ENCODE results near the gene CPXM2. TPM values are rescaled to one million over a fixed set of nuclear protein-coding genes. Genes with fewer than 3 reads are reported as not detected.

Gene CPXM2
- total RNA-seq, 2 experiments from 2014 or later: not detected

GRCh38 chr10:123882681-123883445 is 8.7 kb downstream of the CPXM2 start:
- ChIA-PET CTCF (no interaction called here), POLR2A (no interaction called here)
- no peaks in the 10 kb centered on the region for H3K4me1 Mint-ChIP-seq (ENCODE audit: low read depth)
- H3K36me3 Mint-ChIP-seq: no peaks in the 10 kb centered on the region
- H3K27me3 Mint-ChIP-seq: peaks cover under 1% of the 10 kb centered on the region
- H3K4me3 Mint-ChIP-seq: no peak overlapping the region
- DNase-seq: no peak
- peaks cover under 1% of the 10 kb centered on the region for H3K9me3 Mint-ChIP-seq
- H3K27ac Mint-ChIP-seq: no peak overlapping the region
- intact Hi-C loops (cut with micrococcal nuclease): no loop called here

- no peak overlapping the region for H3K27ac Mint-ChIP-seq
- H3K4me3 Mint-ChIP-seq: no peak overlapping the region
- CTCF ChIA-PET: no interaction called here
- no peaks in the 10 kb centered on the region for H3K4me1 Mint-ChIP-seq (ENCODE audit: low read depth)
- DNase-seq: no peak
- H3K36me3 Mint-ChIP-seq: no peaks in the 10 kb centered on the region
- peaks cover 3% of the 10 kb centered on the region for H3K9me3 Mint-ChIP-seq
- POLR2A ChIA-PET: no interaction called here
- H3K27me3 Mint-ChIP-seq: peaks cover 2% of the 10 kb centered on the region
- intact Hi-C loops (cut with micrococcal nuclease): no loop called here
These were observed 9.4 kb downstream of the CPXM2 start for GRCh38 chr10:123882177-123882576.

GRCh38 chr10:123879606-123880257 is 11.9 kb downstream of the CPXM2 start:
- H3K9me3 Mint-ChIP-seq: peaks cover 3% of the 10 kb centered on the region
- DNase-seq: no peak
- intact Hi-C loops (cut with micrococcal nuclease): no loop called here
- no peaks in the 10 kb centered on the region for H3K36me3 Mint-ChIP-seq
- ChIA-PET CTCF (no interaction called here), POLR2A (no interaction called here)
- no peaks in the 10 kb centered on the region for H3K4me1 Mint-ChIP-seq (ENCODE audit: low read depth)
- no peak overlapping the region for H3K4me3 Mint-ChIP-seq
- H3K27me3 Mint-ChIP-seq: peaks cover 2% of the 10 kb centered on the region
- H3K27ac Mint-ChIP-seq: no peak overlapping the region

- H3K27me3 Mint-ChIP-seq: peaks cover 2% of the 10 kb centered on the region
- intact Hi-C loops (cut with micrococcal nuclease): no loop called here
- DNase-seq: no peak
- peaks cover 3% of the 10 kb centered on the region for H3K9me3 Mint-ChIP-seq
- H3K27ac Mint-ChIP-seq: no peak overlapping the region
- H3K4me1 Mint-ChIP-seq (ENCODE audit: low read depth): no peaks in the 10 kb centered on the region
- H3K36me3 Mint-ChIP-seq: no peaks in the 10 kb centered on the region
- ChIA-PET POLR2A (no interaction called here), CTCF (no interaction called here)
- no peak overlapping the region for H3K4me3 Mint-ChIP-seq
These were observed 12.8 kb downstream of the CPXM2 start for GRCh38 chr10:123878666-123879303.

- ChIA-PET CTCF (no interaction called here), POLR2A (no interaction called here)
- no peaks in the 10 kb centered on the region for H3K9me3 Mint-ChIP-seq
- no peak overlapping the region for H3K27ac Mint-ChIP-seq
- no peaks in the 10 kb centered on the region for H3K36me3 Mint-ChIP-seq
- peaks cover 4% of the 10 kb centered on the region for H3K27me3 Mint-ChIP-seq
- intact Hi-C loops (cut with micrococcal nuclease): no loop called here
- DNase-seq: no peak
- H3K4me3 Mint-ChIP-seq: no peak overlapping the region
- no peaks in the 10 kb centered on the region for H3K4me1 Mint-ChIP-seq (ENCODE audit: low read depth)
These were observed 21.3 kb downstream of the CPXM2 start for GRCh38 chr10:123870260-123870659.

GRCh38 chr10:123869020-123869414 is 22.6 kb downstream of the CPXM2 start:
- no peaks in the 10 kb centered on the region for H3K9me3 Mint-ChIP-seq
- H3K36me3 Mint-ChIP-seq: no peaks in the 10 kb centered on the region
- no peak for DNase-seq
- POLR2A ChIA-PET: no interaction called here
- CTCF ChIA-PET: no interaction called here
- H3K4me1 Mint-ChIP-seq (ENCODE audit: low read depth): no peaks in the 10 kb centered on the region
- intact Hi-C loops (cut with micrococcal nuclease): no loop called here
- H3K27me3 Mint-ChIP-seq: peaks cover 4% of the 10 kb centered on the region
- no peak overlapping the region for H3K27ac Mint-ChIP-seq
- no peak overlapping the region for H3K4me3 Mint-ChIP-seq

GRCh38 chr10:123868038-123869019 is 23.3 kb downstream of the CPXM2 start:
- intact Hi-C loops (cut with micrococcal nuclease): no loop called here
- DNase-seq: no peak
- no peaks in the 10 kb centered on the region for H3K9me3 Mint-ChIP-seq
- no peak overlapping the region for H3K27ac Mint-ChIP-seq
- H3K36me3 Mint-ChIP-seq: no peaks in the 10 kb centered on the region
- H3K4me1 Mint-ChIP-seq (ENCODE audit: low read depth): no peaks in the 10 kb centered on the region
- H3K27me3 Mint-ChIP-seq: peaks cover 4% of the 10 kb centered on the region
- POLR2A ChIA-PET: no interaction called here
- no peak overlapping the region for H3K4me3 Mint-ChIP-seq
- CTCF ChIA-PET: no interaction called here

- Mint-ChIP-seq H3K4me3 (no peak overlapping the region), H3K36me3 (no peaks in the 10 kb centered on the region), H3K9me3 (no peaks in the 10 kb centered on the region), H3K27ac (no peak overlapping the region), H3K4me1 (ENCODE audit: low read depth) (no peaks in the 10 kb centered on the region), H3K27me3 (peaks cover 4% of the 10 kb centered on the region)
- DNase-seq: no peak
- intact Hi-C loops (cut with micrococcal nuclease): no loop called here
- POLR2A ChIA-PET: no interaction called here
- CTCF ChIA-PET: no interaction called here
These were observed 25.7 kb downstream of the CPXM2 start for GRCh38 chr10:123865880-123866279.

GRCh38 chr10:123865350-123865749 is 26.3 kb downstream of the CPXM2 start:
- Mint-ChIP-seq H3K9me3 (no peaks in the 10 kb centered on the region), H3K27me3 (peaks cover 4% of the 10 kb centered on the region), H3K36me3 (no peaks in the 10 kb centered on the region), H3K4me1 (ENCODE audit: low read depth) (no peaks in the 10 kb centered on the region), H3K27ac (no peak overlapping the region), H3K4me3 (no peak overlapping the region)
- POLR2A ChIA-PET: no interaction called here
- CTCF ChIA-PET: no interaction called here
- intact Hi-C loops (cut with micrococcal nuclease): no loop called here
- no peak for DNase-seq

GRCh38 chr10:123864923-123865322 is 26.7 kb downstream of the CPXM2 start:
- intact Hi-C loops (cut with micrococcal nuclease): no loop called here
- POLR2A ChIA-PET: no interaction called here
- Mint-ChIP-seq H3K36me3 (no peaks in the 10 kb centered on the region), H3K27me3 (peaks cover 4% of the 10 kb centered on the region), H3K9me3 (no peaks in the 10 kb centered on the region), H3K4me1 (ENCODE audit: low read depth) (no peaks in the 10 kb centered on the region), H3K27ac (no peak overlapping the region), H3K4me3 (no peak overlapping the region)
- CTCF ChIA-PET: no interaction called here
- no peak for DNase-seq

- no peak for DNase-seq
- Mint-ChIP-seq H3K27me3 (peaks cover 2% of the 10 kb centered on the region), H3K9me3 (no peaks in the 10 kb centered on the region), H3K27ac (no peak overlapping the region), H3K36me3 (no peaks in the 10 kb centered on the region), H3K4me1 (ENCODE audit: low read depth) (no peaks in the 10 kb centered on the region), H3K4me3 (no peak overlapping the region)
- intact Hi-C loops (cut with micrococcal nuclease): no loop called here
- CTCF ChIA-PET: no interaction called here
- POLR2A ChIA-PET: no interaction called here
These were observed 27.7 kb downstream of the CPXM2 start for GRCh38 chr10:123863721-123864482.

GRCh38 chr10:123863183-123863575 is 28.4 kb downstream of the CPXM2 start:
- DNase-seq: no peak
- H3K36me3 Mint-ChIP-seq: no peaks in the 10 kb centered on the region
- intact Hi-C loops (cut with micrococcal nuclease): no loop called here
- ChIA-PET CTCF (no interaction called here), POLR2A (no interaction called here)
- H3K27me3 Mint-ChIP-seq: peaks cover 2% of the 10 kb centered on the region
- H3K4me1 Mint-ChIP-seq (ENCODE audit: low read depth): no peaks in the 10 kb centered on the region
- H3K27ac Mint-ChIP-seq: no peak overlapping the region
- no peak overlapping the region for H3K4me3 Mint-ChIP-seq
- H3K9me3 Mint-ChIP-seq: no peaks in the 10 kb centered on the region

Data from activated CD4-positive, alpha-beta memory T cell treated with anti-CD3 and anti-CD28 coated beads for 36 hours (primary cell).